NCI-H187 treated with DMSO at 0.1 percent for 48 hours (cell line): Measurements from ENCODE around the gene PRLH.
"Not testable (repeated sequence)": the region's sequence is repeated elsewhere in the genome, so short reads cannot be mapped to it uniquely, and the experiment has no call there.

Experiments used
- DNase-seq: peaks from one replicate; lab custom pipeline; 2025; lab: John Stamatoyannopoulos, UW

The PRLH gene

GRCh38 chr2:237601453-237602116 is 35.2 kb downstream of the PRLH start:
- no peak for DNase-seq

- no peak for DNase-seq
These were observed 36.0 kb downstream of the PRLH start for GRCh38 chr2:237602409-237602808.

GRCh38 chr2:237603049-237603717 is 36.8 kb downstream of the PRLH start:
- DNase-seq, result no peak

GRCh38 chr2:237603718-237604362 is 37.5 kb downstream of the PRLH start:
- no peak for DNase-seq

GRCh38 chr2:237604391-237604790 is 38.0 kb downstream of the PRLH start:
- DNase-seq, result no peak

- no peak for DNase-seq
These were observed 38.6 kb downstream of the PRLH start for GRCh38 chr2:237604960-237605359.

- not testable (repeated sequence) for DNase-seq
These were observed 40.1 kb downstream of the PRLH start for GRCh38 chr2:237606522-237606921.

- DNase-seq, result no peak
These were observed 46.4 kb downstream of the PRLH start for GRCh38 chr2:237612527-237613357.

GRCh38 chr2:237613679-237614078 is 47.3 kb downstream of the PRLH start:
- DNase-seq, result no peak

GRCh38 chr2:237614151-237614720 is 47.9 kb downstream of the PRLH start:
- no peak for DNase-seq

GRCh38 chr2:237615631-237616249 is 49.4 kb downstream of the PRLH start:
- no peak for DNase-seq

GRCh38 chr2:237616373-237616733 is 50.0 kb downstream of the PRLH start:
- no peak for DNase-seq
